DMS53 (cell line): ENCODE results near the gene ZNF664.

Source experiments
- DNase-seq: peaks from one replicate; lab custom pipeline; 2025; lab: John Stamatoyannopoulos, UW

The ZNF664 gene

GRCh38 chr12:123972457-123973401, at the start of gene ZNF664, which contains the start of gene CCDC92:
TSS of gene ZNF664 (plus strand) at chr12:123973215. CDS start at chr12:124012145, 38,930 bp downstream.
TSS of gene CCDC92 (minus strand) at chr12:123972831. CDS start at chr12:123944305, 28,526 bp downstream.
- DNase-seq, result peak; percentile 99

- DNase-seq, result no peak
Observed at GRCh38 chr12:123923927-123924326, 49.1 kb upstream of the ZNF664 start.

- DNase-seq, result no peak
Observed at GRCh38 chr12:123924539-123924938, 48.5 kb upstream of the ZNF664 start.

GRCh38 chr12:123928274-123928865, 44.6 kb upstream of the ZNF664 start:
- DNase-seq, result peak; percentile 68

GRCh38 chr12:123928897-123929296, 44.1 kb upstream of the ZNF664 start:
- peak; percentile 36 for DNase-seq

GRCh38 chr12:123929946-123930583, 43.0 kb upstream of the ZNF664 start:
- no peak for DNase-seq

GRCh38 chr12:123931686-123932321, 41.2 kb upstream of the ZNF664 start:
- DNase-seq, result peak; percentile 52

- DNase-seq, result no peak
Observed at GRCh38 chr12:123933214-123933613, 39.8 kb upstream of the ZNF664 start.

GRCh38 chr12:123934016-123934620, 38.9 kb upstream of the ZNF664 start:
- DNase-seq, result no peak

- no peak for DNase-seq
Observed at GRCh38 chr12:123934829-123935228, 38.2 kb upstream of the ZNF664 start.

GRCh38 chr12:123935956-123936355, 37.1 kb upstream of the ZNF664 start:
- no peak for DNase-seq

- no peak for DNase-seq
Observed at GRCh38 chr12:123936471-123936870, 36.5 kb upstream of the ZNF664 start.

GRCh38 chr12:123936956-123937706, 35.9 kb upstream of the ZNF664 start:
- DNase-seq, result no peak

GRCh38 chr12:123937707-123938591, 35.1 kb upstream of the ZNF664 start:
- DNase-seq, result no peak

GRCh38 chr12:123938679-123939480, 34.1 kb upstream of the ZNF664 start:
- peak; percentile 18 for DNase-seq

- no peak for DNase-seq
Observed at GRCh38 chr12:123939716-123940626, 33.0 kb upstream of the ZNF664 start.

GRCh38 chr12:123940627-123940966, 32.4 kb upstream of the ZNF664 start:
- DNase-seq, result no peak

GRCh38 chr12:123941000-123941399, 32.0 kb upstream of the ZNF664 start:
- no peak for DNase-seq
